Measurements from ENCODE around the gene MORN1. TPM values are rescaled to one million over a fixed set of nuclear protein-coding genes. Genes with fewer than 3 reads are reported as not detected.
A peak's percentile ranks its signal among the peaks of the same experiment; 100 is the strongest.

Gene MORN1
- polyA plus RNA-seq, 2 donors = 3.0 to 5.8 TPM

- Histone ChIP-seq H3K9me3 (ENCODE audit: control insufficient read depth in 2 of 2, insufficient read depth in 1 of 2, low read depth in 1 of 2, low read length in 1 of 2) (no peaks in the 10 kb centered on the region), H3K27me3 (ENCODE audit: control insufficient read depth in 1 of 2, insufficient read depth in 2 of 2, low read length in 2 of 2) (no peaks in the 10 kb centered on the region), H3K4me1 (ENCODE audit: control insufficient read depth in 2 of 2, insufficient read depth in 2 of 2, low read length in 1 of 2) (peaks cover 0 to 19% of the 10 kb centered on the region in 2 donors), H3K4me3 (ENCODE audit: low read depth in 1 of 2, low read length in 2 of 2) (no peak overlapping the region), H3K36me3 (ENCODE audit: control insufficient read depth in 2 of 2, insufficient read depth in 2 of 2, low read length in 1 of 2) (peaks cover 8 to 53% of the 10 kb centered on the region in 2 donors), H3K27ac (ENCODE audit: low read depth in 2 of 2, low read length in 1 of 2) (no peak overlapping the region)
- 85 to 89% methylated on average over 49 of the region's 49 CpGs for WGBS, 2 donors
Measured at GRCh38 chr1:2304921-2305681, 86.3 kb downstream of the MORN1 start.

- H3K4me1 ChIP-seq (ENCODE audit: control insufficient read depth in 2 of 2, insufficient read depth in 2 of 2, low read length in 1 of 2) = peaks cover 7 to 27% of the 10 kb centered on the region in 2 donors
- H3K36me3 ChIP-seq (ENCODE audit: control insufficient read depth in 2 of 2, insufficient read depth in 2 of 2, low read length in 1 of 2) = peaks cover 8 to 52% of the 10 kb centered on the region in 2 donors
- WGBS, 2 donors = 92 to 94% methylated on average over 18 to 22 of the region's 22 CpGs
- H3K27me3 ChIP-seq (ENCODE audit: control insufficient read depth in 1 of 2, insufficient read depth in 2 of 2, low read length in 2 of 2) = no peaks in the 10 kb centered on the region
- H3K9me3 ChIP-seq (ENCODE audit: control insufficient read depth in 2 of 2, insufficient read depth in 1 of 2, low read depth in 1 of 2, low read length in 1 of 2) = no peaks in the 10 kb centered on the region
- H3K27ac ChIP-seq (ENCODE audit: low read depth in 2 of 2, low read length in 1 of 2) = no peak overlapping the region
- H3K4me3 ChIP-seq (ENCODE audit: low read depth in 1 of 2, low read length in 2 of 2) = no peak overlapping the region
Measured at GRCh38 chr1:2304282-2304681, 87.1 kb downstream of the MORN1 start.

- Histone ChIP-seq H3K4me1 (ENCODE audit: control insufficient read depth in 2 of 2, insufficient read depth in 2 of 2, low read length in 1 of 2) (peaks cover 7 to 32% of the 10 kb centered on the region in 2 donors), H3K4me3 (ENCODE audit: low read depth in 1 of 2, low read length in 2 of 2) (no peak overlapping the region), H3K9me3 (ENCODE audit: control insufficient read depth in 2 of 2, insufficient read depth in 1 of 2, low read depth in 1 of 2, low read length in 1 of 2) (no peaks in the 10 kb centered on the region), H3K27ac (ENCODE audit: low read depth in 2 of 2, low read length in 1 of 2) (no peak overlapping the region), H3K27me3 (ENCODE audit: control insufficient read depth in 1 of 2, insufficient read depth in 2 of 2, low read length in 2 of 2) (no peaks in the 10 kb centered on the region), H3K36me3 (ENCODE audit: control insufficient read depth in 2 of 2, insufficient read depth in 2 of 2, low read length in 1 of 2) (peaks cover 8 to 49% of the 10 kb centered on the region in 2 donors)
- WGBS, 2 donors = 88 to 92% methylated on average over 24 to 26 of the region's 26 CpGs
Measured at GRCh38 chr1:2303781-2304180, 87.6 kb downstream of the MORN1 start.

- Histone ChIP-seq H3K27me3 (ENCODE audit: control insufficient read depth in 1 of 2, insufficient read depth in 2 of 2, low read length in 2 of 2) (no peaks in the 10 kb centered on the region), H3K9me3 (ENCODE audit: control insufficient read depth in 2 of 2, insufficient read depth in 1 of 2, low read depth in 1 of 2, low read length in 1 of 2) (no peaks in the 10 kb centered on the region), H3K27ac (ENCODE audit: low read depth in 2 of 2, low read length in 1 of 2) (no peak overlapping the region), H3K36me3 (ENCODE audit: control insufficient read depth in 2 of 2, insufficient read depth in 2 of 2, low read length in 1 of 2) (peaks cover 8 to 45% of the 10 kb centered on the region in 2 donors), H3K4me3 (ENCODE audit: low read depth in 1 of 2, low read length in 2 of 2) (no peak overlapping the region), H3K4me1 (ENCODE audit: control insufficient read depth in 2 of 2, insufficient read depth in 2 of 2, low read length in 1 of 2) (peaks cover 7 to 36% of the 10 kb centered on the region in 2 donors)
- WGBS, 2 donors = 65 to 84% methylated on average over 35 of the region's 35 CpGs
Measured at GRCh38 chr1:2303016-2303775, 88.2 kb downstream of the MORN1 start.

GRCh38 chr1:2302292-2302925 is 88.9 kb downstream of the MORN1 start:
- H3K27ac ChIP-seq (ENCODE audit: low read depth in 2 of 2, low read length in 1 of 2) = no peak overlapping the region
- peaks cover 8 to 42% of the 10 kb centered on the region in 2 donors for H3K36me3 ChIP-seq (ENCODE audit: control insufficient read depth in 2 of 2, insufficient read depth in 2 of 2, low read length in 1 of 2)
- no peak overlapping the region for H3K4me3 ChIP-seq (ENCODE audit: low read depth in 1 of 2, low read length in 2 of 2)
- 87 to 88% methylated on average over 24 of the region's 24 CpGs for WGBS, 2 donors
- H3K27me3 ChIP-seq (ENCODE audit: control insufficient read depth in 1 of 2, insufficient read depth in 2 of 2, low read length in 2 of 2) = no peaks in the 10 kb centered on the region
- H3K4me1 ChIP-seq (ENCODE audit: control insufficient read depth in 2 of 2, insufficient read depth in 2 of 2, low read length in 1 of 2) = peaks cover 7 to 40% of the 10 kb centered on the region in 2 donors
- no peaks in the 10 kb centered on the region for H3K9me3 ChIP-seq (ENCODE audit: control insufficient read depth in 2 of 2, insufficient read depth in 1 of 2, low read depth in 1 of 2, low read length in 1 of 2)

GRCh38 chr1:2301607-2302291 is 89.6 kb downstream of the MORN1 start:
- peak overlapping the region; percentile 76 to 77 for H3K27ac ChIP-seq (ENCODE audit: low read depth in 2 of 2, low read length in 1 of 2)
- 79 to 80% methylated on average over 17 of the region's 17 CpGs for WGBS, 2 donors
- peaks cover 7 to 40% of the 10 kb centered on the region in 2 donors for H3K4me1 ChIP-seq (ENCODE audit: control insufficient read depth in 2 of 2, insufficient read depth in 2 of 2, low read length in 1 of 2)
- no peaks in the 10 kb centered on the region for H3K27me3 ChIP-seq (ENCODE audit: control insufficient read depth in 1 of 2, insufficient read depth in 2 of 2, low read length in 2 of 2)
- H3K9me3 ChIP-seq (ENCODE audit: control insufficient read depth in 2 of 2, insufficient read depth in 1 of 2, low read depth in 1 of 2, low read length in 1 of 2) = no peaks in the 10 kb centered on the region
- peaks cover 3 to 40% of the 10 kb centered on the region in 2 donors for H3K36me3 ChIP-seq (ENCODE audit: control insufficient read depth in 2 of 2, insufficient read depth in 2 of 2, low read length in 1 of 2)
- no peak overlapping the region for H3K4me3 ChIP-seq (ENCODE audit: low read depth in 1 of 2, low read length in 2 of 2)

GRCh38 chr1:2300851-2301606 is 90.3 kb downstream of the MORN1 start:
- Histone ChIP-seq H3K27me3 (ENCODE audit: control insufficient read depth in 1 of 2, insufficient read depth in 2 of 2, low read length in 2 of 2) (no peaks in the 10 kb centered on the region), H3K4me1 (ENCODE audit: control insufficient read depth in 2 of 2, insufficient read depth in 2 of 2, low read length in 1 of 2) (peaks cover 7 to 40% of the 10 kb centered on the region in 2 donors), H3K4me3 (ENCODE audit: low read depth in 1 of 2, low read length in 2 of 2) (no peak overlapping the region), H3K9me3 (ENCODE audit: control insufficient read depth in 2 of 2, insufficient read depth in 1 of 2, low read depth in 1 of 2, low read length in 1 of 2) (no peaks in the 10 kb centered on the region), H3K27ac (ENCODE audit: low read depth in 2 of 2, low read length in 1 of 2) (peak overlapping the region; percentile 76 to 77), H3K36me3 (ENCODE audit: control insufficient read depth in 2 of 2, insufficient read depth in 2 of 2, low read length in 1 of 2) (peaks cover 3 to 33% of the 10 kb centered on the region in 2 donors)
- 40 to 42% methylated on average over 37 of the region's 37 CpGs for WGBS, 2 donors

- H3K27me3 ChIP-seq (ENCODE audit: control insufficient read depth in 1 of 2, insufficient read depth in 2 of 2, low read length in 2 of 2) = no peaks in the 10 kb centered on the region
- H3K27ac ChIP-seq (ENCODE audit: low read depth in 2 of 2, low read length in 1 of 2) = peak overlapping the region; percentile 76 to 77
- WGBS, 2 donors = 63 to 74% methylated on average over 31 to 32 of the region's 32 CpGs
- H3K4me1 ChIP-seq (ENCODE audit: control insufficient read depth in 2 of 2, insufficient read depth in 2 of 2, low read length in 1 of 2) = peaks cover 7 to 44% of the 10 kb centered on the region in 2 donors
- H3K9me3 ChIP-seq (ENCODE audit: control insufficient read depth in 2 of 2, insufficient read depth in 1 of 2, low read depth in 1 of 2, low read length in 1 of 2) = no peaks in the 10 kb centered on the region
- H3K36me3 ChIP-seq (ENCODE audit: control insufficient read depth in 2 of 2, insufficient read depth in 2 of 2, low read length in 1 of 2) = peaks cover 3 to 24% of the 10 kb centered on the region in 2 donors
- H3K4me3 ChIP-seq (ENCODE audit: low read depth in 1 of 2, low read length in 2 of 2) = no peak overlapping the region
Measured at GRCh38 chr1:2300004-2300771, 91.2 kb downstream of the MORN1 start.

Data from esophagus (tissue), 2 donors.